Stimulated activated naive CD4-positive, alpha-beta T cell (primary cell): ENCODE results near the gene ABHD16A.

ENCODE experiments used
- DNase-seq, 6 experiments: peaks; one replicate each; lab custom pipeline; 2025; lab: John Stamatoyannopoulos, UW

ABHD16A gene

DNA sequence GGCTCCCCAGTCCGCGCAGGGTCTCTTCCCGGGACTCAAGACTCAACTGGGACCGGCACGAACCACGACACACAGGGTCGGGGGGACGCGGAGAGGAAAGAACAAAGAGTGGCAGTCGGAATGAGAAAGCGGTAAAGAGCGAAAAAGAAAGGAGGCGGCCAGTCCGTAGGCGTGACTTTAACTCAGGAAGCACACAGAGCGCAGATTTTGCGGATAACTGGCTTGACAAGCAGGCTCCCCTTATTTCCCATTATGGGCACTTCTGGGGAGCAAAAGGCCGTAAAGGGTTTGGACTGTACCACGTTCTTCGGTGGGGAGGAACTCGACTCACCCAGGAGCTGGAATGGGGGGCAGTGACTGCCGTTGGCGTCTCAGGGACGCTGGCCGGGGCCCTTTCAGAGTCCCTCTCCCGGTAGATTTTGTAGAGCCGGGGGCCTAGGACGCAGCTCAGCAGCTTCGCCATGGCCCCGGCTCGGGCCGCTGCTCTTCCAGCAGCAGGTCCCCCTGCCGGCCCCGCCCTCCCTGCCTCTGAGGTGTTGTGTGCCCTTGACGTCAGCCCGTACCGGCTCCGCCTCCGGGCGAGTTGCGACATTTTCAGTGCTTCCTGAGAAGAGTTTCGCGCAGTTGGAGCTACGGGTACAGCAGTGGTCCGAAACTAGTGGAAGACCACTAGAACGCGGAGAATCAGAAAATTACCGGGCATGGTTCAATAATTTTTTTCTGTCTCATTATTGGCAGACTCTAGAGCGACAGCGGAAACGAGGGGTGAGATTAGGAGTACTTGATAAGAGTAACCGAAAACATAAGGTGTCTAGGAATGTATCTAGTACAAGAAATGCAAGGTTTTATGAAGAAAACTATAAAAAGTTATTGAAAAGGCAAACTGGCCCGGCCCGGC is at the start of gene ABHD16A:
Gene ABHD16A (minus strand): TSS at position 506 of the 898 bp plus-strand sequence. CDS start 43 bp downstream, at position 463.
- DNase-seq, result peak; percentile 88 to 96 (median 94)

DNA sequence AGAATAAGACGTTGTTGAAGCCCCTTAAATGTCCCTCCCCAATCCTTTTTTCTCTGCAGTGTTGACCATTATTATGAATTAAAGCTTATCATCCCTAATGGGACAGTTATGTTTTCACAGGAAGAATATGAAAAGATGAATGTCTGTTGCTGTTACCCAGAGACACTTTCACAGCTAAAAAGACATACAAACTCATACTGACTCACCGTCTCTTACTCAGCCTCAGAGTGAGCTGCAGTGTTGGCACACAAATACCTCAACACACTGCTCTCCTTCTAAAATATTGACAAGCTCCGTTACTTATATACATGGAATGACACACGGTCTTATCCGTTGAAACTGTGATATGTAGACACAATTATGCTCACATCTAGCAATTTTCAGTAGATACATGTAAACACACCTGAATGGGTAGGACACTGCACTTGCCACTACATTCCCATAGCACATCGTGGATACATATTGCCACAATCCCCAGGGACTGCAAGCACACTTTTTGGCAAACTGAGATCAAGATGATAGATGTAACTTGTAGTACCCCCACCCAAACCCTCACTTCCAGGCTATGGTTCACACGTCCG is 49.7 kb upstream of the ABHD16A start:
- no peak for DNase-seq

DNA sequence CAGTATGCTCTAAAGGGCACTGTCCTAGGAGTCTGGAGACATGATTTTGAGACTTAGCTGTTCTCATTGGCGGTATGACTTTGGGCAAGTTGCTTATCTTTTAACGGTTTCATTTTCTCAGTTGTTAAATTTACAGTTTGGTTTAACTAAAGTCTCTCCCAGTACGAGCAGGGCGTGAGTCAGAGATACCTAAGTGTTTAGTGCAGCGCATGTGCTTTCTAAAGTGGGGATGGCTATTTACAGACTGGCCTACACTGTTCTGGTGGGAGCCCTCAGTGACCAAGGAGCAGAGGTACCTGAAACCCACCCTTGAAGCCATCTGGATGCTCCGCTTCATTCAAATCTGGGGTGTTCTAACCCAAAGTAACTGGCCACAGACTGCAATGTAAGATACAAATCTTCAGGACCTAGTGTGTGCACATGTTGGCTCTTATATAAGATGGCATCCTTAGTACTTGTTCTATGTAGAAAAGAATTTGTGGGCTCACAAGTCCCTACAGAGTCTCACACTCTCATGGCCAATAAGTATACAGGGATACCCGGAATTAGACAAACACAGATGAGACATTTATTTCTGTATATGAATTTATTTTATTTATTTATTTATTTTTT is 47.4 kb upstream of the ABHD16A start:
- no peak for DNase-seq

DNA sequence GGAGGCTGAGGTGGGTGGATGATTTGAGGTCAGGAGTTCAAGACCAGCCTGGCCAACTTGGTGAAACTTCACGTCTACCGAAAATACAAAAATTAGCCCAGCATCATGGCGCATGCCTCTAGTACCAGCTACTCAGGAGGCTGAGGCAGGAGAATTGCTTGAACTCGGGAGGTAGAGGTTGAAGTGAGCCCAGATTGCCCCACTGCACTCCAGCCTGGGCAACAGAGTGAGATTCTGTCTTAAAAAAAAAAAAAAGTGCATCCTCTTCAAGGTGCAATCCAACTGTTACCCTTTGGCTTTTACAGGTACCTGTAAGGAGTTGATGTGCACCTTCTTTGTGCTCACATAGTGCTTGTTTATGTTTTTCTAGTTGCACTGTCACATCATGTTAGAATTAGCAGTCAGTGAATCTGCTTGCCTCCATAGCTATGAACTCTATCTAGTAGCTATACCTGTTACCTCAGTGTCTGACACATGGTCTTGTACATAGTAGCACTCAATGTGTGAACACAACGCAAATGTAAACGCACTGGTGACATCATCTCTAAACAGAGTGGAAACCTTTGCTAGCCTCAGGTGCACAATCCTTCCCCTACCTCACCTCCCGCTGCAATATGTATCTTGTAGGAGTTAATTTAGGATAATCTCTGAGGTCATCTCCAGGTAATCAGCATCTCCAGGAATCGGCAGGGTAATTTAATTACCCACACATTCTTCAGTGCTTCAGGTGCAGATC is 46.3 kb upstream of the ABHD16A start:
- DNase-seq, result no peak

DNA sequence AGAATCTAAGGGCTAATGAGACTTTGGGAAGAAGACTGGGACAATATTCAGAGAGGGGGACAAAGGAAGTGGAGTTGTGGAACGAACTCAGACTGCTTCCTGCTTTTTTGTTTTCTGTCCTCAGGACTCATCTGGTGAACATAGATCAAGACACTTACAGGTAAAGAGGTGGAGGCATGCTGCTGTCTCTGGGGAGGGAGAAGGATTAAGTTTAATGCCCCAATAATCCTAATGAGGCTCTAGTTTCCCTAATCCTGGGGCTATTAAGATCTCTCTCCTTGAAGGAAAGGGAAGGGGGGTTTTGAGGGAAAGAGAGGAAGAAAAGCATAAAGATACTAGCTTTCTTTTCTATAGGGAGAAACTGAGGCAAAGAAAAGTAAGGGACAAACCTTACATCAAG is 41.3 kb upstream of the ABHD16A start:
- DNase-seq, result no peak

DNA sequence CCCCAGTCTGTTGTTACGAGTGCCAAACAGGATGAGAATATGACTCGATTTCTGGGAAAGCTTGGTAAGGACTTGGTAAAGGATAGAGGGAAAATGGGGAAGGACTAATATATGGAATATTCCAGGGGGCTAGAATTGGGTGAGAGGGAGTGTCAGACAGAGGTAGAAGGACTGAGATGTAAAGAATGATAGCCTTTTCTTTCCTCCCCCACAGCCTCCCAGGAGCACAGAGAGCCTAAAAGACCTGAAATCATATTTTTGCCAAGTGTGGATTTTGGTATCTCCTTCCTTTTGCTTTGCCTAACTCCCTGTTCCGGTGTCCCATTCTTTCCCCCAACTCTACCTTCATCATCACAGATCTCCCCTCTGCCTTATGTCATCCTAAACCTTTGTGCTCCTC is 39.8 kb upstream of the ABHD16A start:
- DNase-seq, result no peak

DNA sequence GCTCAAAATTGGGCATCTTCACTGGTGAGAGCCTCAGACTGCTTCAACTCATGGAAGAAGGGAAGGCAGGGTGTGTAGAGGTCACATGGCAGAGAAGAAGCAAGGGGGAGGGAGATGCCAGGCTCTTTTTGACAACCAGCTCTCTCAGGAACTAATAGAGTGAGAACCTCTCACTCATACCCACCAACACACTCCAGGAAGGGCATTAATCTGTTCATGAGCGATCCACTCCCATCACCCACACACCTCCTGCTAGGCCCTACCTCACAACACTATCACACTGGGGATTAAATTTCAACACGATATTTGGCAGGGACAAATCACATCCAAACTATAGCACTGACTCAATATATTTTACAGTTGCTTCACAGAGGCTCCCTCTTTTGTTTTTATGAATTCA is 38.7 kb upstream of the ABHD16A start:
- DNase-seq, result no peak

DNA sequence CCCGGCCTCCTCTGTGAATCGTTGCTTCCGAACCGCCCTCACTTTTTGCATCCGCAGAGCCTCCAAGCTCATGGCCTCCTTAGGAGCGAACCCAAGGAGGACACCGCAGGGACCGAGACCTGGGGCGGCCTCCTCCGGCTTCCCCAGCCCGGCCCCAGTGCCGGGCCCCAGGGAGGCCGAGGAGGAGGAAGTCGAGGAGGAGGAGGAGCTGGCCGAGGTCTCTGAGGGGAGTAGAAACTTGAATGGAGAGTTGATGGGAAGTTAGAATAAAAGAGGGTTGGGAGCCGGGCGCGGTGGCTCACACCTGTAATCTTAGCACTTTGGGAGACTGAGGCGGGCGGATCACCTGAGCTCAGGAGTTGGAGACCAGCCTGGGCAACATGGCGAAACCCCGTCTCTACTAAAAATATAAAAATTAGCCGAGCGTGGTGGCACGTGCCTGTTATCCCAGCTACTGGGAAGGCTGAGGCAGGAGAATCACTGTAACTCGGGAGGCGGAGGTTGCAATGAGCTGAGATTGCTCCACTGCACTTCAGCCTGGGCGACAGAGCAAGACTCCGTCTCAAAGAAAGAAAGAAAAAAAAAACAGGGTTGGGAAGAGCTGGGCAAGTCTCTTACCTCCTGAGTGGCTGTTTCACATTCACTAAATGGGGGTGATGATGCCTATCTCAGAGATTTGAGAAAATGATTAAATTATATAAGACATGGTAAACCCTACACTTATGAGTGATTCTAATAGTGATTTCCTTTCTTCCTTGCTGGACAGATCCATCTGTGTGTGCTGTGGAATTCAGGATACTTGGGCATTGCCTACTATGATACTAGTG is 37.5 kb upstream of the ABHD16A start:
- no peak for DNase-seq

DNA sequence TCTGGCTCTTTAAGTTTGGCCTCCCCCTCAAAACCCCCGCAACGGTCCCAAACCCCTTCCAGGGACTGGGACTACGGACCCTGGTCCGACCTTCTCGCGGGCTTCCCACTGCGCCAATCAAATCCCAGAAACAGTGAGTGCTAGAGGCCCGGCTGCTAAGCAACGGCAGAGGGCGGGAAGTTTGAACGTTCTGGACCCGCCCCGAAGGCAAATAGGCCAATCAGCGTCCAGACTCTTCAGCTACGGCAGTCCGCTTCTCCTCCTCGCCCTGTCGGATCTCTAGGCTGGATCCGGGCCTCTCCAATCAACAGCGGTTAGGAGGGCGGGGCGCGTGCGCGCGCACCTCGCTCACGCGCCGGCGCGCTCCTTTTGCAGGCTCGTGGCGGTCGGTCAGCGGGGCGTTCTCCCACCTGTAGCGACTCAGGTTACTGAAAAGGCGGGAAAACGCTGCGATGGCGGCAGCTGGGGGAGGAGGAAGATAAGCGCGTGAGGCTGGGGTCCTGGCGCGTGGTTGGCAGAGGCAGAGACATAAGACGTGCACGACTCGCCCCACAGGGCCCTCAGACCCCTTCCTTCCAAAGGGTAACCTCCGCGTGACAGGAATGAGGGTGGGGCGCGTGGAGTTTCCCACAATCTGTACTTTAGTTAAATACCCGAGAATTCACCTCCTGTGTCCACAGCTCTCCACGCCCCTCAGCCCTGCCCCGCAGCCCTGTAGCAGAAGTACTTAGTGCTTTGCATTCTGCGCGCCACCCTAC is 36.7 kb upstream of the ABHD16A start, which contains the start of gene MSH5:
Gene MSH5 (plus strand): TSS at position 367 of the 758 bp plus-strand sequence. CDS start 462 bp downstream, outside the sequence.
- DNase-seq, result peak; percentile 91 to 94 (median 92)

DNA sequence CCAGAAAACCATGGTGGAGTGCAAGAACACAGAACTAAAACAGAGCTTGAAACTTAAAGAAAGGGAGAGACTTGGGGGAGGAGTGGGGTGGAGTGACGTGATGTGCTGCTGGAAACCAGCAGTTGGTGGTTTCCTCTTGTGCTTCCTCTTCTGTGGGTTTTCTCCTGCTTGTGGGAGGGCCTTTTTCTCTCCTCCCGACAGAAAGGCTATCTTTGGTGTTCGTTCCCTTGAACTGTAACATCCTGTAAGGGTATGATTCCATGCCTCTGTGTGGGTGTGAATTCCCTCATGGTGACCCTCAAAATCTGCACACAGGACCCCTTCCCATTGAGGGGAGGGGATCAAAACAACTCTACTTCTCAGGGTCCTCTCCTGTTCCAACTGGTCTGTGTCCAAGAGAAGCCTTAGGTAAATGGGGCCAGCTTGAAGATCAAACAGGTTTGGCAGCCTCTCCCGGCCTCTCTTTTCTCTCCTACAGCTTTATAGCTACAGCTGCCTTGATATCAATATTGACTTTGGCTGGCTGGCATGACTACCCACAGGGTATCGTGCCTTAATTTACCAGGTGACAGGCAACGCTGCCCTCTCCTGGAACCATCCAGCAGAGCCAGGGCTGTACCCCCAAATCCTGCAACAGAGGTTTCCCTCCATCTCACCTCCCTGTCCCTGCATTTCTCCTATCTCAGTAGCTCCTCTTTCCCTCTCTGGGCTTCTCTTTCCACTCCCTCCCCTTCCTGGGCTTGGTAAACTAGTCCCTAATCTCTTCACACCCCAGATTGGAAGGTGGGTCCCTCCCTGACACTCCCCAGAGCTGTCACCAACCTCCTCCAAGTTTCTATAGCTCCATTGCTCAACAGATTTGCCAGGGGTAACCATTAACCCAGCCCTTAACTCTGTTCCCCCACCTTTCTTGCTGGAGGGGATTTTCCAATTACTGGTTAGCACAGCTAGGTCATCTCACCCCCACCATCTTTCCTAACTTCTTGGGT is 35.2 kb upstream of the ABHD16A start:
- peak; percentile 39 to 77 (median 68) for DNase-seq

DNA sequence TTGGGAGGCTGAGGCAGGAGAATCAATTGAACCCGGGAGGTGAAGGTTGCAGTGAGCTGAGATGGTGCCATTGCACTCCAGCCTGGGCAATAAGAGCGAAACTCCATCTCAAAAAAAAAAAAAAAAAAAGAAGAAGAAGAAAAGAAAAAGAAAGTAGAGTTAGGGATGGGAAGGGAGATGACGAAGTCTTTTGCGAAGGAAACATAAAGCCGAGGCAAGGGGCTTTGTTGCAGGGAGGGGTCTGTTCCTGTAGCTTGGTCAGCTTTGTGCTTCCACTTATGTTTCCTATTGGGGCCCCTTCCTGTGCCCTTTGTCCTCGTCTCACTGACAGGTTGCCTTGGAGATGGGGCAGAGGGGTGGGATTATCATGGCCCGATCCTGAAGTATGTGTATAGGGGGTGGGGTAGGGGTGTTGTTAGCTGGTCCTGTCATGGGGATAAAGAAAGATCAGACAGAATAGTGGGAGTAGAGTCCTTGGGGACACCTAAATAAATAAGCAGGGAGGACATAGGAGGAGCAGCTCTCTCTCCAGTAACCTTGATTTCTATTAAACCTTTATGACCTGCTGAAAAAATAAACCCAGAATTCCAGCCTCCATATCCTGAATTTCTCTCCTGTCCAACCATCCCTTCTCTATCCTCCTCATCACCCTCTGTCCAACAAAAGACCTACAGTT is 34.3 kb upstream of the ABHD16A start:
- no peak for DNase-seq

DNA sequence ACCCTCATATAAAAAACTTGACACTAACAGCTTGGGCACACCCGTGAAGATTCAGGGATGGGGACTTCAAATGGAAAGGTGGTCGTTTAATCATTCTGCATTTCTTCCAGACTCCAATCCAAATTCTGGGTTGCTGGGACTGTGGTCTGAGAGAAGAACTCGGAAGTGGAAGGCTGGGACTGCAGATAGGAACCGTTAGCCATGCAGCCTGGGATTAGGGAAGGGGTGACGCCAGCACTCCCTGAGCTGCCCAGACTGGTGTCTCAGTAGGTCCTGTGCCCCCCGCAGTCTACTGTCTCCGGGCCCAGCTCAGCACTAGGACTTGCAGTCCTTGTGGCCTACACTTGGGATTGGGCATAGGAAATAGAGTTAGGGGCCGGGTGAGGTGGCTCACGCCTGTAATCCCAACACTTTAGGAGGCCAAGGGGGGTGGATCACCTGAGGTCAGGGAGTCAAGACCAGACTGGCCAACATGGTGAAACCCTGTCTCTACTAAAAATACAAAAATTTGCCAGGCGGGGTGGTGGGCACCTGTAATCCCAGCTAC is 33.7 kb upstream of the ABHD16A start:
- no peak for DNase-seq

DNA sequence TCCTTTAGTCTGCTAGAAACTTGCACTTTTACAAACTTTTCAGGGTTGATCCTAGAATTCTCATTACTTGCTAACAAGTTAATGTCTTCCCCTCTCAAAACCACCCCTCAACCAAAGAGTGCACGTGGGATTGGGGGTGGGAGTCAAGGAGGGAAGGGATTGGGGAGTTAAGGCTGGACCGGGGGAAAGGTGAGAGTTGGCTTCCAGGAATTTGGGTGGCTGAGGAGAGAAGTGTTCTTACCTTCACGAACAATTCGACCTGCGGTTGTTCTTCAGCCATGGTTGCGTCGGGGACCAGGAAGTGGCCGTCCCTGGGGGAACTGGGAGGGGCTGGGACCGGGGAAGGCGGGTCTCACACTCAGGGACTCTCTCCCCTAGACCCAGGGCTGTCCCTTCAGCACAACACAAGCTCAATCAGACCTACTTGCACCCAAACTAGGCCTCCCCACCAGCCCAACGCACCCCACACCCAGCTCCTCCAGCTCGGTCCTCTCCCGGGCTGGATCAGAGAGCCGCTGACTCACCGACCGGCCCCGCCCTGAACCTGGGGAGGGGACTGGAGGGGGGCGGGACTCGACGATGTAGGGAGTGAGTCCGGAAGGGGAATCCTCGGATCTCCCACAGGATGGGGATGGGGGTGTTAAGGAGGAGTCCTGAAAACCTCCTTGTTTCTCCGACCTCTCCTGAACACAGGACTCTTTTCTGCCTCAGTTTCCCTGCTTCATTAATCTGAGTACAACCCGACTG is 33.1 kb upstream of the ABHD16A start, which contains the start of gene CLIC1:
Gene CLIC1 (minus strand): TSS at position 510 of the 747 bp plus-strand sequence. CDS start 230 bp downstream, at position 280.
- peak in 5 of 6 experiments; percentile 38 to 62 (median 44) for DNase-seq

DNA sequence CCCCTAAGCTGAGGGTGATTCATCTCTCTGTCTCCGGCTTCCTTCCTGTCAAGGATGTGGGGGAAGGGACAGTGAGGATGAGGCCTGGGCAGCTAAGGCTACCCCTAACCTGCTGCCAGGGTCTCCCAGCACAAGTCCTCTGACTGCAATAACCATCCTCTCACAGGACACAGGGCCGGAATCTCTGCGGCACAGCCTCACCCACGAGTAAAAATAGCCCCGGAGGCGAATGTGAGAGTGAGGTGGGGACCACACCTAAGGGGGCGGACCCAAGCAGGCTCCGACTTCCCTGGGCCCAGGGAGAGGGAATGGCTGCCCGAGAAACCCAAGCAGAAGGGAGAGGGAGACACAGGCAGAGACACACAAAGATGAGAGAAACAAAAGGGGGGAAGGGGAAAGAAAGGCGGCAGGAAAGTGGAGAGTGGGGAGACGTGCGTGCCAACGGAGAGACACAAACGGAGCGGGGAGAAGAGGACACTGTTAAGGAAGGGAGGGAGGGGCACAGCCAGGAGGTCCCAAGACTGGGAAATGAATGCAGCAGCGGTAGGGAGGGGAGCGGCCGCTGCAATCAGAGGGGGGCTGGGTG is 31.8 kb upstream of the ABHD16A start:
- peak in 1 of 6 experiments; percentile 35 for DNase-seq

DNA sequence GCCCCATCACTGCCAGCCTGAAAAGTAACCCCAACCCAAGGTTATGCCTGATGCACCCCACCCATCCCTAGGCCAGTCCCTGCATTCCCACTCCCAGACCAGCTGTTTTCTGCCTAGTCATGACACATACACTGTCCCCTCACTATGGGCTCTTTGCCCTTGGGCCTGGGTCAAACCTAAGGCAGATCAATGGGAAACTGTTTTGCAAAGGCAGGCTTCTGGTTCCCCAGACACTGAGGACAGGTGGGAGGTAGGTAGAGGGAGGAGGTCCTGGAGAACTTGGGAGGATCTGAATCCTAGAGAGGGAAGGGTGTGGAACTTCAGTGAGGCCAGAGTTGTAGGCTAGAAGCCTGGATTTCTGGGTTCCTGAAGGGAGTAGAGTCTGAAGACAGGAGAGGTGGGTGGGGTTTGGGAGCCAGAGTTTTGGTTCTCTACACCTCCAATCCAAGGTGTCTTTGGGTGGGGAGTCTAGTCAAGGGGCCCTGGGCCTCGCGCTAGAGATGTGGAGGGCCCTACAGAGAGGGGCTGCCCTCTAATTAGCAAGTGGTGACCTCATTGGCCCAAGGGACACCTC is 31.2 kb upstream of the ABHD16A start:
- DNase-seq, result no peak

DNA sequence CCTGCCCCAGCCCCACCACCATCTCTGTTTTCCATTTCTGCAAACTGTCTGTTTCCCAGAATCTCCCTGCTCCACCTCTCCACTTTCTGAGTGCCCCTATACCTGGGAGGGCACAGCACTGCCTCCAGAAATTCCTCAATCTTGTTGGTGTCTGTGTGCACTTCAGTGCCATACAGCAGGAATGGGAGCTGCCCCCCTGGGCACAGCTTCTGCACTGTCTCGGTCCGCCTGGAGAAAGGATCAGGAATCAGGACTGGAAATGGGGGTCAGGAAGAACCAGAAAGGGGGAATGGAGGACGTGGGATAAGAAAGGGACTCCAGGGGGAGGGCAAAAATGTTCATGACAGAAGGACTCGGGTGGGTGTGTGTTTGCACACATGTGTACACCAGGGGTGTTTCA is 30.6 kb upstream of the ABHD16A start:
- DNase-seq, result no peak

DNA sequence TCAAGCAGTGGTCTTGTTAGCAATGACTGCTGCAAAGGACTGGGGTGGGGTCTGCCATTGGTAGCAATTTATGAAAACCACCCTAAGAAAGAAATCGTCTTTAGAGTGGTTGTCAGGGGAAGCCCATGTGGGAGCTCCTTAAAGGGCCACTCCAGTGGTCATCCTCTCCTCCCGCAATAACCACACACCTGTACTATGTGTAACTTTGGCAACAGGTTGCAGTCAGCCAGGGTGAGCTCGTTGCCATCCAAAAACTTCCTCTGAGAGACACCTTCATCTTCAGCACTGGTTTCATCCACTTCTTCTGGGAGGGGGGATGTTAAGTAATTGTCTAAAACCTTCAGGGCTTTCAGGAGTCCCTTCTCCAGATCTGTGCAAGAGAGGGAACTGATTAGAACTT is 28.9 kb upstream of the ABHD16A start:
- no peak for DNase-seq
